H1 (cell line): ENCODE results near the gene MVP. TPM values are rescaled to one million over a fixed set of nuclear protein-coding genes. Genes with fewer than 3 reads are reported as not detected.

ENCODE experiments used
- CTCF ChIA-PET: fragments of 300-600 bp; sonication (Branson Sonifier 250); formaldehyde crosslinking; loops from one replicate; lab custom pipeline; 2021; ENCODE audit not compliant: partially characterized antibody; lab: Charles Lee
- POLR2A ChIA-PET: fragments of 300-600 bp; sonication (Branson Sonifier 250); formaldehyde crosslinking; loops from one replicate; lab custom pipeline; 2021; ENCODE audit warnings: inconsistent platforms; ENCODE audit not compliant: partially characterized antibody; lab: Charles Lee
- DNase-seq, 2 experiments: peaks; one replicate each; pipeline versions ENCODE4 v3.0.0 to v3.0.0-alpha.2; 2010 to 2022; ENCODE audit warnings: low spot score in 2 of 2, low read depth in 1 of 2, mixed read lengths in 1 of 2
- FAIRE-seq: peaks from 2 replicates; lab custom pipeline; 2011; peaks lifted over from hg19 to GRCh38; lab: Jason Lieb, UNC
- H2AFZ ChIP-seq: 2 replicates; pipeline ENCODE4 v1.8.1; 2012; ENCODE audit warnings: low read length, inconsistent platforms
- H2AK5ac ChIP-seq: 2 replicates; pipeline ENCODE4 v1.6.1; 2013; ENCODE audit warnings: low read depth, low read length
- H2BK120ac ChIP-seq: replicated peaks from 2 replicates; pipeline ENCODE3; 2013; ENCODE audit warnings: low read depth, low read length, inconsistent platforms
- H2BK12ac ChIP-seq: 2 replicates; pipeline ENCODE4 v1.6.1; 2013; ENCODE audit warnings: low read depth, low read length
- H2BK15ac ChIP-seq: 2 replicates; pipeline ENCODE4 v1.6.1; 2013; ENCODE audit warnings: low read length
- H2BK20ac ChIP-seq: 2 replicates; pipeline ENCODE4 v1.6.1; 2013; ENCODE audit warnings: low read length
- H2BK5ac ChIP-seq: 2 replicates; pipeline ENCODE4 v1.6.1; 2013; ENCODE audit warnings: low read depth, low read length
- H3K14ac ChIP-seq: 2 replicates; pipeline ENCODE4 v1.6.1; 2013; ENCODE audit warnings: inconsistent platforms; ENCODE audit not compliant: insufficient read length
- H3K18ac ChIP-seq: 2 replicates; pipeline ENCODE4 v1.6.1; 2013; ENCODE audit warnings: low read length; ENCODE audit errors: extremely low read depth
- H3K23ac ChIP-seq: 2 replicates; pipeline ENCODE4 v1.6.1; 2013; ENCODE audit warnings: inconsistent platforms; ENCODE audit not compliant: insufficient read length
- H3K23me2 ChIP-seq: 2 replicates; pipeline ENCODE4 v1.6.1; 2013; ENCODE audit warnings: low read depth, low read length
- H3K27ac ChIP-seq: 2 replicates; pipeline ENCODE4 v1.6.1; 2011; ENCODE audit warnings: low read depth, low read length, inconsistent platforms
- H3K27me3 ChIP-seq, 4 experiments: replicated peaks in 1 of 4; 1 replicate in 1 of 4; 2 replicates in 3 of 4; pipeline versions ENCODE4 v1.6.1 to v1.8.1; 2011 to 2013; ENCODE audit warnings: low read length in 3 of 4, mild to moderate bottlenecking in 3 of 4, inconsistent platforms in 2 of 4, mixed read lengths in 2 of 4, moderate library complexity in 1 of 4; ENCODE audit not compliant: control insufficient read depth in 3 of 4, insufficient read depth in 3 of 4; ENCODE audit errors: extremely low read depth in 1 of 4
- H3K36me3 ChIP-seq, 4 experiments: 2 replicates each; pipeline versions ENCODE4 v1.6.1 to v1.8.1; 2011 to 2013; ENCODE audit warnings: mild to moderate bottlenecking in 4 of 4, low read length in 3 of 4, moderate library complexity in 2 of 4, control low read depth in 1 of 4, inconsistent platforms in 1 of 4; ENCODE audit not compliant: insufficient read depth in 4 of 4, control insufficient read depth in 2 of 4
- H3K4ac ChIP-seq: replicated peaks from 2 replicates; pipeline ENCODE3; 2013; ENCODE audit warnings: low read length, low read depth, mixed read lengths, inconsistent platforms; ENCODE audit not compliant: insufficient read length
- H3K4me1 ChIP-seq, 4 experiments: replicated peaks in 1 of 4; 1 replicate in 1 of 4; 2 replicates in 3 of 4; pipeline versions ENCODE4 v1.6.1 to v1.8.1; 2011 to 2013; ENCODE audit warnings: low read length in 3 of 4, inconsistent platforms in 2 of 4, mixed read lengths in 1 of 4; ENCODE audit not compliant: insufficient read depth in 4 of 4, control insufficient read depth in 3 of 4
- H3K4me2 ChIP-seq, 2 experiments: 2 replicates each; pipeline versions ENCODE4 v1.6.1 to v1.8.1; 2011 to 2013; ENCODE audit warnings: low read depth in 2 of 2, low read length in 2 of 2, control low read depth in 1 of 2, inconsistent platforms in 1 of 2, mild to moderate bottlenecking in 1 of 2; ENCODE audit not compliant: insufficient read depth in 1 of 2
- H3K4me3 ChIP-seq, 4 experiments: fragments of 200-600, 300-600 bp in 1 of 4; sonication (generic), shearing (Covaris generic), sonication (Bioruptor Twin) in 1 of 4; 2 replicates each; pipeline versions ENCODE4 v1.5.1 to v1.8.1; 2011 to 2016; ENCODE audit warnings: low read length in 4 of 4, low read depth in 3 of 4, control low read depth in 2 of 4, inconsistent platforms in 2 of 4, mild to moderate bottlenecking in 2 of 4, mixed read lengths in 1 of 4, moderate library complexity in 1 of 4; ENCODE audit not compliant: insufficient read depth in 2 of 4; ENCODE audit errors: extremely low read depth in 1 of 4
- H3K56ac ChIP-seq: replicated peaks from 2 replicates; pipeline ENCODE3; 2013; ENCODE audit warnings: low read depth, mild to moderate bottlenecking, mixed read lengths, low read length, inconsistent platforms; ENCODE audit not compliant: insufficient read length
- H3K79me1 ChIP-seq: 2 replicates; pipeline ENCODE4 v1.6.1; 2013; ENCODE audit warnings: low read depth, low read length, control low read depth
- H3K79me2 ChIP-seq, 2 experiments: 2 replicates each; pipeline versions ENCODE4 v1.6.1 to v1.8.1; 2012 to 2013; ENCODE audit warnings: low read length in 2 of 2, mild to moderate bottlenecking in 2 of 2, inconsistent platforms in 1 of 2; ENCODE audit not compliant: insufficient read depth in 2 of 2, control insufficient read depth in 1 of 2
- H3K9ac ChIP-seq, 4 experiments: replicated peaks in 1 of 4; 1 replicate in 1 of 4; 2 replicates in 3 of 4; pipeline versions ENCODE4 v1.6.1 to v1.8.1; 2011 to 2013; ENCODE audit warnings: low read depth in 3 of 4, low read length in 3 of 4, control low read depth in 2 of 4, mild to moderate bottlenecking in 2 of 4, moderate library complexity in 2 of 4, inconsistent platforms in 1 of 4; ENCODE audit errors: extremely low read depth in 1 of 4
- H3K9me3 ChIP-seq, 2 experiments: 2 replicates each; pipeline versions ENCODE4 v1.6.1 to v1.8.1; 2012 to 2013; ENCODE audit warnings: mild to moderate bottlenecking in 2 of 2, moderate library complexity in 2 of 2, control low read depth in 1 of 2, inconsistent platforms in 1 of 2, low read depth in 1 of 2, low read length in 1 of 2, mixed read lengths in 1 of 2; ENCODE audit not compliant: insufficient read depth in 2 of 2
- H4K20me1 ChIP-seq, 2 experiments: replicated peaks in 1 of 2; 2 replicates each; pipeline versions ENCODE3 to v1.8.1; 2011 to 2013; ENCODE audit warnings: inconsistent platforms in 2 of 2, low read length in 2 of 2, mild to moderate bottlenecking in 1 of 2; ENCODE audit not compliant: insufficient read depth in 2 of 2, control insufficient read depth in 1 of 2
- H4K5ac ChIP-seq: 2 replicates; pipeline ENCODE4 v1.6.1; 2013; ENCODE audit warnings: low read length, low read depth, mixed read lengths, inconsistent platforms; ENCODE audit not compliant: insufficient read length
- H4K8ac ChIP-seq: 2 replicates; pipeline ENCODE4 v1.8.0; 2013; ENCODE audit warnings: mild to moderate bottlenecking, moderate library complexity, low read length, inconsistent platforms; ENCODE audit not compliant: insufficient read depth; ENCODE audit errors: extremely low read depth
- H4K91ac ChIP-seq: replicated peaks from 2 replicates; pipeline ENCODE3; 2013; ENCODE audit warnings: low read length, mixed read lengths, inconsistent platforms; ENCODE audit not compliant: insufficient read length
- HDAC2 ChIP-seq, 2 experiments: fragments of 300-600 bp in 1 of 2; sonication (generic) in 1 of 2; IDR thresholded peaks; 2 replicates each; pipeline ENCODE4 v1.6.1; 2011 to 2012; ENCODE audit warnings: low read depth in 2 of 2, low read length in 2 of 2, mild to moderate bottlenecking in 2 of 2, moderate library complexity in 2 of 2, borderline replicate concordance in 1 of 2, inconsistent platforms in 1 of 2
- WGBS, 2 experiments: shearing (Covaris generic) in 1 of 2; methylation state at CpG; one replicate each; pipeline versions ENCODE4 v1.1.6 to v1.1.7; 2013 to 2015; ENCODE audit warnings: low lambda C conversion rate in 2 of 2, mixed read lengths in 2 of 2, inconsistent platforms in 1 of 2, low coverage in 1 of 2, missing lambda C conversion rate in 1 of 2; ENCODE audit not compliant: insufficient replicate concordance in 2 of 2, insufficient coverage in 1 of 2, insufficient read length in 1 of 2; ENCODE audit errors: extremely low coverage in 1 of 2, missing lambda C conversion rate in 1 of 2; 5-methylcytosine and 5-hydroxymethylcytosine counted together
- polyA plus RNA-seq, 7 experiments: library from polyadenylated mRNA; depleted of rRNA in 3 of 7; stranded (reverse) in 5 of 7; unstranded in 2 of 7; fragments of >200 nt in 5 of 7; fragments of 200-250 nt in 2 of 7; gene quantifications; 1 replicate in 5 of 7; 2 replicates in 1 of 7; 4 replicates in 1 of 7; pipeline versions ENCODE4 v1.2.1 to v1.2.3, GENCODE V29; 2011 to 2013; ENCODE audit warnings: missing spikeins in 2 of 7, mixed read lengths in 2 of 7
- total RNA-seq: library from RNA; stranded (reverse); fragmentation: NEBNext Ultra II Directional; extraction: Animal tissue kit (Norgen Biotek cat#: 25700); gene quantifications from 2 replicates; pipeline ENCODE4 v1.2.1, GENCODE V29; 2021

Gene MVP
- total and polyA plus RNA-seq, 2 of the 8 experiments (the other 6 are each of a cell fraction or from before 2014, with no cell fraction given) = 1.9 TPM

- Histone ChIP-seq H3K79me2 (no peaks in the 10 kb centered on the region), H2BK20ac (no peak overlapping the region), H3K27me3 (no peaks in the 10 kb centered on the region), H4K91ac (no peak overlapping the region), H4K8ac (no peak overlapping the region), H3K4me3 (no peak overlapping the region), H2BK15ac (no peak overlapping the region), H2BK12ac (no peak overlapping the region), H3K56ac (no peak overlapping the region), H4K5ac (no peak overlapping the region), H3K79me1 (no peaks in the 10 kb centered on the region), H3K9ac (no peak overlapping the region), H2AK5ac (no peak overlapping the region), H3K4me2 (no peak overlapping the region), H3K4ac (no peak overlapping the region), H3K9me3 (no peaks in the 10 kb centered on the region), H2BK120ac (no peak overlapping the region), H3K23me2 (no peaks in the 10 kb centered on the region), H4K20me1 (no peaks in the 10 kb centered on the region), H3K27ac (no peak overlapping the region), H2BK5ac (no peak overlapping the region), H3K23ac (no peak overlapping the region), H3K18ac (no peak overlapping the region), H3K36me3 (no peaks in the 10 kb centered on the region), H3K4me1 (no peaks in the 10 kb centered on the region; a peak in 1 of 7 replicates), H3K14ac (no peak overlapping the region), H2AFZ (peak overlapping the region; percentile 76; the same call in 1 of the 2 replicates)
- DNase-seq (no peak), FAIRE-seq (no peak)
- ChIA-PET CTCF (interaction anchor here (0.6 to 15.0 kb wide), 5 partner anchors 12 to 180 kb away, joined by 3 to 212 read pairs (median 3); partner anchors contain the start of genes MVP and PAGR1), POLR2A (interaction anchor here (0.7 to 1.5 kb wide), 3 partner anchors 10 to 33 kb away, joined by 3 to 4 read pairs (median 3); partner anchors contain the start of gene MVP)
- WGBS, 2 experiments = 92% methylated on average over 7 of the region's 7 CpGs; no CpG with 5 or more reads in 1 of the 2 experiments
- no peak for TF ChIP-seq HDAC2 (IDR thresholded peaks at IDR 0.05; ENCODE audit: borderline replicate concordance in 1 of 2, low read depth in 2 of 2, low read length in 2 of 2)
Measured at GRCh38 chr16:29852654-29853053, 32.4 kb downstream of the MVP start.
